ENCODE measurements around the gene DNAJC5. TPM values are rescaled to one million over a fixed set of nuclear protein-coding genes. Genes with fewer than 3 reads are reported as not detected.
"Not testable (repeated sequence)": the region's sequence is repeated elsewhere in the genome, so short reads cannot be mapped to it uniquely, and the experiment has no call there.

Gene DNAJC5
- total RNA-seq, 2 donors from 2014 or later, result 67.6 to 89.1 TPM

GRCh38 chr20:63958964-63959698 is 64.2 kb downstream of the DNAJC5 start:
- no peak for DNase-seq (ENCODE audit: low spot score)
- peaks cover 5 to 6% of the 10 kb centered on the region in 2 donors for H3K4me1 Mint-ChIP-seq (ENCODE audit: low read depth in 2 of 2)
- no peaks in the 10 kb centered on the region for H3K27me3 Mint-ChIP-seq
- no peak for ATAC-seq
- no peaks in the 10 kb centered on the region for H3K36me3 Mint-ChIP-seq
- H3K9me3 Mint-ChIP-seq, result no peaks in the 10 kb centered on the region
- H3K27ac Mint-ChIP-seq, result no peak overlapping the region
- H3K4me3 Mint-ChIP-seq, result no peak overlapping the region

- no peaks in the 10 kb centered on the region for H3K27me3 Mint-ChIP-seq
- H3K27ac Mint-ChIP-seq, result no peak overlapping the region
- no peaks in the 10 kb centered on the region for H3K9me3 Mint-ChIP-seq
- H3K4me1 Mint-ChIP-seq (ENCODE audit: low read depth in 2 of 2), result peaks cover 0 to under 1% of the 10 kb centered on the region in 2 donors
- no peaks in the 10 kb centered on the region for H3K36me3 Mint-ChIP-seq
- no peak for ATAC-seq
- no peak for DNase-seq (ENCODE audit: low spot score)
- H3K4me3 Mint-ChIP-seq, result no peak overlapping the region
These were observed 64.8 kb downstream of the DNAJC5 start for GRCh38 chr20:63959699-63960075.

- H3K27ac Mint-ChIP-seq; ATAC-seq; H3K27me3 Mint-ChIP-seq; H3K9me3 Mint-ChIP-seq; H3K4me3 Mint-ChIP-seq; H3K36me3 Mint-ChIP-seq; DNase-seq (ENCODE audit: low spot score); H3K4me1 Mint-ChIP-seq (ENCODE audit: low read depth in 2 of 2): not testable (repeated sequence)
These were observed 66.0 kb downstream of the DNAJC5 start for GRCh38 chr20:63960654-63961621.

GRCh38 chr20:63961664-63962425 is 66.9 kb downstream of the DNAJC5 start:
- ATAC-seq, result no peak
- no peaks in the 10 kb centered on the region for H3K36me3 Mint-ChIP-seq
- H3K9me3 Mint-ChIP-seq, result no peaks in the 10 kb centered on the region
- H3K27ac Mint-ChIP-seq, result no peak overlapping the region
- no peak for DNase-seq (ENCODE audit: low spot score)
- no peak overlapping the region for H3K4me3 Mint-ChIP-seq
- H3K4me1 Mint-ChIP-seq (ENCODE audit: low read depth in 2 of 2), result no peaks in the 10 kb centered on the region
- no peaks in the 10 kb centered on the region for H3K27me3 Mint-ChIP-seq

GRCh38 chr20:63962426-63963347 is 67.8 kb downstream of the DNAJC5 start:
- Mint-ChIP-seq H3K27me3 (no peaks in the 10 kb centered on the region), H3K4me3 (no peak overlapping the region), H3K9me3 (no peaks in the 10 kb centered on the region), H3K4me1 (ENCODE audit: low read depth in 2 of 2) (no peaks in the 10 kb centered on the region), H3K36me3 (no peaks in the 10 kb centered on the region), H3K27ac (no peak overlapping the region)
- ATAC-seq, result no peak
- DNase-seq (ENCODE audit: low spot score), result no peak

- H3K4me1 Mint-ChIP-seq (ENCODE audit: low read depth in 2 of 2), result peaks cover 0 to 4% of the 10 kb centered on the region in 2 donors
These were observed 68.4 kb downstream of the DNAJC5 start for GRCh38 chr20:63963348-63963741.

GRCh38 chr20:63963784-63964301 is 68.9 kb downstream of the DNAJC5 start:
- ATAC-seq (no peak), DNase-seq (ENCODE audit: low spot score) (no peak)
- Mint-ChIP-seq H3K27ac (no peak overlapping the region), H3K4me3 (no peak overlapping the region), H3K9me3 (no peaks in the 10 kb centered on the region), H3K27me3 (no peaks in the 10 kb centered on the region), H3K4me1 (ENCODE audit: low read depth in 2 of 2) (peaks cover 0 to 9% of the 10 kb centered on the region in 2 donors), H3K36me3 (no peaks in the 10 kb centered on the region)

More at GRCh38 chr20:63963348-63963741, 68.4 kb downstream of the DNAJC5 start:
- H3K27ac Mint-ChIP-seq, result no peak overlapping the region
- H3K4me3 Mint-ChIP-seq, result no peak overlapping the region
- DNase-seq (ENCODE audit: low spot score), result no peak
- no peaks in the 10 kb centered on the region for H3K9me3 Mint-ChIP-seq
- H3K27me3 Mint-ChIP-seq, result no peaks in the 10 kb centered on the region
- ATAC-seq, result no peak
- H3K36me3 Mint-ChIP-seq, result no peaks in the 10 kb centered on the region

- ATAC-seq, result no peak
- Mint-ChIP-seq H3K9me3 (no peaks in the 10 kb centered on the region), H3K4me1 (ENCODE audit: low read depth in 2 of 2) (peaks cover 0 to 11% of the 10 kb centered on the region in 2 donors), H3K27ac (no peak overlapping the region), H3K36me3 (no peaks in the 10 kb centered on the region), H3K27me3 (no peaks in the 10 kb centered on the region), H3K4me3 (no peak overlapping the region)
- no peak for DNase-seq (ENCODE audit: low spot score)
These were observed 69.5 kb downstream of the DNAJC5 start for GRCh38 chr20:63964412-63964811.

GRCh38 chr20:63966172-63966943 is 71.4 kb downstream of the DNAJC5 start:
- Mint-ChIP-seq H3K4me3 (no peak overlapping the region), H3K27me3 (no peaks in the 10 kb centered on the region), H3K36me3 (no peaks in the 10 kb centered on the region), H3K9me3 (no peaks in the 10 kb centered on the region), H3K27ac (no peak overlapping the region), H3K4me1 (ENCODE audit: low read depth in 2 of 2) (peaks cover 0 to 13% of the 10 kb centered on the region in 2 donors)
- ATAC-seq (no peak), DNase-seq (ENCODE audit: low spot score) (peak; percentile 16)

- Mint-ChIP-seq H3K27ac (no peak overlapping the region), H3K4me3 (no peak overlapping the region), H3K4me1 (ENCODE audit: low read depth in 2 of 2) (peaks cover 0 to 13% of the 10 kb centered on the region in 2 donors), H3K36me3 (no peaks in the 10 kb centered on the region), H3K9me3 (no peaks in the 10 kb centered on the region), H3K27me3 (no peaks in the 10 kb centered on the region)
- DNase-seq (ENCODE audit: low spot score), result peak; percentile 50
- ATAC-seq, result no peak
These were observed 72.0 kb downstream of the DNAJC5 start for GRCh38 chr20:63966944-63967322.

- ATAC-seq (no peak), DNase-seq (ENCODE audit: low spot score) (peak; percentile 56)
- Mint-ChIP-seq H3K9me3 (no peaks in the 10 kb centered on the region), H3K27ac (no peak overlapping the region), H3K4me1 (ENCODE audit: low read depth in 2 of 2) (peaks cover under 1 to 13% of the 10 kb centered on the region in 2 donors), H3K27me3 (no peaks in the 10 kb centered on the region), H3K4me3 (no peak overlapping the region), H3K36me3 (no peaks in the 10 kb centered on the region)
These were observed 72.6 kb downstream of the DNAJC5 start for GRCh38 chr20:63967330-63968135.

All from natural killer cell treated with Interleukin-12 subunit alpha and Interleukin-12 subunit beta and Interleukin-15 and Interleukin-18, amount 100 ng/mL, for 72 hours (primary cell).